Osteocyte (in vitro differentiated cells): ENCODE measurements around the gene OR52H1. TPM values are rescaled to one million over a fixed set of nuclear protein-coding genes. Genes with fewer than 3 reads are reported as not detected.

Source experiments
- DNase-seq: peaks from one replicate; pipeline ENCODE4 v3.0.0; 2021; ENCODE audit warnings: mixed read lengths; ENCODE audit not compliant: unreplicated experiment; ENCODE audit errors: extremely low spot score
- H3K27ac Mint-ChIP-seq: one replicate; pipeline ENCODE4 v1.8.0; 2021; ENCODE audit warnings: mild to moderate bottlenecking, mixed read lengths; ENCODE audit not compliant: unreplicated experiment
- H3K27me3 Mint-ChIP-seq: one replicate; pipeline ENCODE4 v1.8.0; 2021; ENCODE audit warnings: mixed read lengths; ENCODE audit not compliant: unreplicated experiment
- H3K36me3 Mint-ChIP-seq: one replicate; pipeline ENCODE4 v1.8.0; 2021; ENCODE audit warnings: mixed read lengths; ENCODE audit not compliant: unreplicated experiment
- H3K4me1 Mint-ChIP-seq: one replicate; pipeline ENCODE4 v1.8.0; 2021; ENCODE audit warnings: mixed read lengths; ENCODE audit not compliant: unreplicated experiment
- H3K4me3 Mint-ChIP-seq: one replicate; pipeline ENCODE4 v1.8.0; 2021; ENCODE audit warnings: mild to moderate bottlenecking, moderate library complexity, mixed read lengths; ENCODE audit not compliant: unreplicated experiment
- H3K9me3 Mint-ChIP-seq: one replicate; pipeline ENCODE4 v1.8.0; 2021; ENCODE audit warnings: mixed read lengths; ENCODE audit not compliant: unreplicated experiment
- CTCF ChIP-seq: fragments of 200-600 bp; sonication (generic); IDR thresholded peaks from 2 replicates; pipeline ENCODE4 v1.5.0; 2021; ENCODE audit warnings: antibody characterized with exemption, mild to moderate bottlenecking, moderate library complexity
- total RNA-seq: library from RNA; stranded (reverse); gene quantifications from 2 replicates; pipeline ENCODE4 v1.2.1, GENCODE V29; 2021

OR52H1 gene
- total RNA-seq, 1 donor from 2014 or later = not detected

DNA sequence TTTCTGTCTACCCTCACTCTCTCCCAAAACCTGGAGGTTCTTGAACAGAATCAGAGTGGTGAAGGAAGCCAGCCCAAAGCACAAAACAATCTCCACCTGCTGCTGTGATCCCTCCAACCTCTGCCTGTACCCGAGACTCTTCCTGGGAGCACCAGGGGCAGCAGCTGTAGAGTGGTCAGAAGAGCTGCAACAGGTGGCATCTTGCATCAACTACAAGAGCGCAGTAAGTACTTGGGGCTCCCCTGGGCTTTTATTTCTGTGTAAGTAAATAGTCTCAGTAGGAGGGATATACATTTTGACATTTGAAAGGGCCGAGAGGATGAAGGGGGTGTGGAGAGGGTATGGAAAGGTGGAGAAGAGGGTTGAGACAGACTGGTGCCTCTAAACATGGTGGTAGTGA lies 23.6 kb downstream of the OR52H1 start:
- Mint-ChIP-seq H3K27ac (no peak overlapping the region), H3K36me3 (no peaks in the 10 kb centered on the region), H3K27me3 (peaks cover 3% of the 10 kb centered on the region), H3K4me1 (no peaks in the 10 kb centered on the region), H3K9me3 (no peaks in the 10 kb centered on the region), H3K4me3 (no peak overlapping the region)
- no peak for TF ChIP-seq CTCF
- no peak for DNase-seq

DNA sequence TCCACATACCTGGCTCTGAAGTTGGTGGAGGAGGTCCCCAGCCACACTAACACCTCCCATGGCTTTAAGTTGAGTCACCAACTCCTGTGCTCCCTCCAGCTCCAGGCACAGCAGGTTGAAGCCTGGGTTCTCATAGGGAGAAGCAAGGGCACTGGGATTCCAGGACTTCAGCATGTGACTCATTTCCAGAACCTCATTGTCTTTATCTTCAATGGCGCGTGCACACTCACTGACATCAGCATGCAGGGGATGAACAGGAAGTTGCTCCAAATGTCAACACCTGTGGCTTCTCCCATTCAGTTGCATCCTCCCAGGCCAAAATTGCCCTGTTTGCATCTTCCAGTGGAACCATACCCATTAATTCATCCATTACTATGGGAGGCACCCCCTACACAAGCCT lies 26.0 kb downstream of the OR52H1 start:
- H3K4me1 Mint-ChIP-seq = no peaks in the 10 kb centered on the region

DNA sequence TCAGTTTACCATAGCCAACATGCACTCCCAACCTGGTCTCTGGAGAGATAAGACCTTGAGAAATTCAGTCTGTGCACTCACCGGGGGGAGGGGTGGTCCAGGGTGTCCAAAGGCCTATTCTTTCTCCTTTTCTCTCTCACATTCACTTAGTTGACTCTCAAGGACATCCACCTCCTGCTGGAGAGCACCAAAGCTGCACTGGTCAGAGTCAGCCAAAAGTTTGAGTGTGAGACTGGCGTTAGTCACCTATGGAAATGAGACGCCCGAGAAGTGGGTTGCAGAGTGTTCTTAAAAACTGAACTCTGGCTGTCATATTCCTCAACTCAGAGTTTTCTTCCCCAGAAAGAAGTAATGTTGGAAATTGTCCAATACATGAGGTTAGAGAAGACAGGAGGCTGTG lies 26.8 kb downstream of the OR52H1 start:
- no peaks in the 10 kb centered on the region for H3K9me3 Mint-ChIP-seq
- H3K27ac Mint-ChIP-seq = no peak overlapping the region
- H3K27me3 Mint-ChIP-seq = no peaks in the 10 kb centered on the region
- no peak for DNase-seq
- TF ChIP-seq CTCF = no peak
- no peaks in the 10 kb centered on the region for H3K4me1 Mint-ChIP-seq
- no peaks in the 10 kb centered on the region for H3K36me3 Mint-ChIP-seq
- H3K4me3 Mint-ChIP-seq = no peak overlapping the region

More for the DNA sequence above, 26.0 kb downstream of the OR52H1 start:
- DNase-seq = no peak
- Mint-ChIP-seq H3K36me3 (no peaks in the 10 kb centered on the region), H3K9me3 (no peaks in the 10 kb centered on the region), H3K27me3 (peaks cover 3% of the 10 kb centered on the region), H3K4me3 (no peak overlapping the region), H3K27ac (no peak overlapping the region)
- TF ChIP-seq CTCF = no peak

- H3K27me3 Mint-ChIP-seq = peaks cover 7% of the 10 kb centered on the region
Observed at GRCh38 chr11:5516599-5516998, 31.7 kb downstream of the OR52H1 start, which contains the start of gene UBQLNL. Gene UBQLNL, minus strand, starts transcription at chr11:5516699. Its CDS starts 258 bp downstream, at chr11:5516441.

DNA sequence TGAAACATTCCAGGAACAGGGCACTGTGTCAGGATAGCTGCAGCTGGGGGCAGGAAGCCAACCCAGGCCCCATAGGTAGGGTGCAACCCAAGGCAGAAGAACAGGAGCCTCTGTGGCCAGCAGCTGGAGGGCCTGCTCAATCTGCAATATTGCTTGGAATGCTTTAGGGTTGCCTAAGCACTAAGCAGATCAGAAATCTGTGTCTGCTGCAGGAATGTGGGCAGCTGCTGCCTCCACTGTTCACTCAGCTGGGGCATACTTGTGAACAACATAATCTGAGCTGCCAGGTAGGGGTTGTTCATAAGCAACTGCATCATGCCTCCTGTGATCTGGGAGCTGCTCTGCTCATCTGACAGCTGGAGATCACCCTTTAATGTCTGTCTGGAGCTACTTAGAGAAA lies 33.5 kb downstream of the OR52H1 start:
- H3K9me3 Mint-ChIP-seq = no peaks in the 10 kb centered on the region

More at GRCh38 chr11:5516599-5516998, 31.7 kb downstream of the OR52H1 start, which contains the start of gene UBQLNL:
- no peaks in the 10 kb centered on the region for H3K9me3 Mint-ChIP-seq
- no peaks in the 10 kb centered on the region for H3K36me3 Mint-ChIP-seq
- DNase-seq = no peak
- no peaks in the 10 kb centered on the region for H3K4me1 Mint-ChIP-seq
- no peak for TF ChIP-seq CTCF
- no peak within 1 kb of the TSS for H3K4me3 Mint-ChIP-seq
- no peak within 1 kb of the TSS for H3K27ac Mint-ChIP-seq

More for the DNA sequence above, 33.5 kb downstream of the OR52H1 start:
- no peak for DNase-seq
- H3K27me3 Mint-ChIP-seq = peaks cover 18% of the 10 kb centered on the region
- H3K27ac Mint-ChIP-seq = no peak overlapping the region
- H3K36me3 Mint-ChIP-seq = no peaks in the 10 kb centered on the region
- no peak overlapping the region for H3K4me3 Mint-ChIP-seq
- no peak for TF ChIP-seq CTCF
- H3K4me1 Mint-ChIP-seq = no peaks in the 10 kb centered on the region
